HFFc6 (cell line): Measurements from ENCODE around the gene OSBP2. TPM values are rescaled to one million over a fixed set of nuclear protein-coding genes. Genes with fewer than 3 reads are reported as not detected.

Source experiments
- DNase-seq: peaks from one replicate; pipeline ENCODE4 v3.0.0-alpha.2; 2018
- H3K27ac Mint-ChIP-seq: 2 replicates; pipeline ENCODE4 v1.8.0; 2020; ENCODE audit warnings: mild to moderate bottlenecking, mixed read lengths
- H3K27me3 Mint-ChIP-seq: 2 replicates; pipeline ENCODE4 v1.8.0; 2021; ENCODE audit warnings: mild to moderate bottlenecking, moderate library complexity, mixed read lengths; ENCODE audit not compliant: insufficient read depth
- H3K36me3 Mint-ChIP-seq: 2 replicates; pipeline ENCODE4 v1.8.0; 2021; ENCODE audit warnings: low read depth, mixed read lengths
- H3K4me1 Mint-ChIP-seq: 2 replicates; pipeline ENCODE4 v1.8.0; 2020; ENCODE audit warnings: low read depth, mixed read lengths
- H3K4me3 Mint-ChIP-seq: 2 replicates; pipeline ENCODE4 v1.8.0; 2020; ENCODE audit warnings: mild to moderate bottlenecking, moderate library complexity, mixed read lengths
- H3K9me3 Mint-ChIP-seq: 2 replicates; pipeline ENCODE4 v1.8.0; 2020; ENCODE audit warnings: mild to moderate bottlenecking, mixed read lengths
- CTCF ChIP-seq: fragments of 200-600 bp; sonication (generic); IDR thresholded peaks from 2 replicates; pipeline ENCODE4 v1.5.0; 2021; ENCODE audit warnings: antibody characterized with exemption, mild to moderate bottlenecking
- total RNA-seq, 6 experiments: library from RNA; stranded (reverse); fragmentation: NEBNext Ultra II Directional; extraction: Animal tissue kit (Norgen Biotek cat#: 25700); gene quantifications; 2 replicates in 1 of 6; 3 replicates in 5 of 6; pipeline ENCODE4 v1.2.3, GENCODE V29; 2021

Gene OSBP2
- total RNA-seq, 6 experiments from 2014 or later: 0.09 to 0.37 (median 0.28) TPM; not detected in 1

- Mint-ChIP-seq H3K27me3 (no peaks in the 10 kb centered on the region), H3K4me1 (no peaks in the 10 kb centered on the region), H3K36me3 (no peaks in the 10 kb centered on the region), H3K4me3 (no peak overlapping the region), H3K27ac (no peak overlapping the region), H3K9me3 (no peaks in the 10 kb centered on the region)
- TF ChIP-seq CTCF: no peak
- no peak for DNase-seq
Measured at GRCh38 chr22:30893434-30894370, 199.0 kb downstream of the OSBP2 start.

GRCh38 chr22:30894371-30894740 is 199.7 kb downstream of the OSBP2 start:
- H3K4me1 Mint-ChIP-seq: no peaks in the 10 kb centered on the region
- TF ChIP-seq CTCF: no peak
- no peak overlapping the region for H3K4me3 Mint-ChIP-seq
- H3K9me3 Mint-ChIP-seq: no peaks in the 10 kb centered on the region
- no peaks in the 10 kb centered on the region for H3K27me3 Mint-ChIP-seq
- no peak for DNase-seq
- H3K36me3 Mint-ChIP-seq: no peaks in the 10 kb centered on the region
- no peak overlapping the region for H3K27ac Mint-ChIP-seq

- Mint-ChIP-seq H3K27me3 (no peaks in the 10 kb centered on the region; the same call in none of the 2 replicates), H3K4me3 (no peak overlapping the region), H3K9me3 (peaks cover 6% of the 10 kb centered on the region), H3K36me3 (no peaks in the 10 kb centered on the region), H3K4me1 (no peaks in the 10 kb centered on the region), H3K27ac (no peak overlapping the region)
- no peak for DNase-seq
- no peak for TF ChIP-seq CTCF
Measured at GRCh38 chr22:30902496-30903357, 208.1 kb downstream of the OSBP2 start.

- DNase-seq: no peak
Measured at GRCh38 chr22:30903876-30904460, 209.3 kb downstream of the OSBP2 start.

More at GRCh38 chr22:30903876-30904460, 209.3 kb downstream of the OSBP2 start:
- no peak overlapping the region for H3K4me3 Mint-ChIP-seq
- H3K36me3 Mint-ChIP-seq: no peaks in the 10 kb centered on the region
- H3K9me3 Mint-ChIP-seq: peaks cover 6% of the 10 kb centered on the region
- TF ChIP-seq CTCF: no peak
- no peak overlapping the region for H3K27ac Mint-ChIP-seq
- no peaks in the 10 kb centered on the region for H3K4me1 Mint-ChIP-seq
- no peaks in the 10 kb centered on the region; the same call in none of the 2 replicates for H3K27me3 Mint-ChIP-seq
